ENCODE data around the gene GSG1L. TPM values are rescaled to one million over a fixed set of nuclear protein-coding genes. Genes with fewer than 3 reads are reported as not detected.

Gene GSG1L
- total and polyA plus RNA-seq, 2 of the 13 experiments (the other 11 are each of a cell fraction or from before 2014, with no cell fraction given): not detected

DNA sequence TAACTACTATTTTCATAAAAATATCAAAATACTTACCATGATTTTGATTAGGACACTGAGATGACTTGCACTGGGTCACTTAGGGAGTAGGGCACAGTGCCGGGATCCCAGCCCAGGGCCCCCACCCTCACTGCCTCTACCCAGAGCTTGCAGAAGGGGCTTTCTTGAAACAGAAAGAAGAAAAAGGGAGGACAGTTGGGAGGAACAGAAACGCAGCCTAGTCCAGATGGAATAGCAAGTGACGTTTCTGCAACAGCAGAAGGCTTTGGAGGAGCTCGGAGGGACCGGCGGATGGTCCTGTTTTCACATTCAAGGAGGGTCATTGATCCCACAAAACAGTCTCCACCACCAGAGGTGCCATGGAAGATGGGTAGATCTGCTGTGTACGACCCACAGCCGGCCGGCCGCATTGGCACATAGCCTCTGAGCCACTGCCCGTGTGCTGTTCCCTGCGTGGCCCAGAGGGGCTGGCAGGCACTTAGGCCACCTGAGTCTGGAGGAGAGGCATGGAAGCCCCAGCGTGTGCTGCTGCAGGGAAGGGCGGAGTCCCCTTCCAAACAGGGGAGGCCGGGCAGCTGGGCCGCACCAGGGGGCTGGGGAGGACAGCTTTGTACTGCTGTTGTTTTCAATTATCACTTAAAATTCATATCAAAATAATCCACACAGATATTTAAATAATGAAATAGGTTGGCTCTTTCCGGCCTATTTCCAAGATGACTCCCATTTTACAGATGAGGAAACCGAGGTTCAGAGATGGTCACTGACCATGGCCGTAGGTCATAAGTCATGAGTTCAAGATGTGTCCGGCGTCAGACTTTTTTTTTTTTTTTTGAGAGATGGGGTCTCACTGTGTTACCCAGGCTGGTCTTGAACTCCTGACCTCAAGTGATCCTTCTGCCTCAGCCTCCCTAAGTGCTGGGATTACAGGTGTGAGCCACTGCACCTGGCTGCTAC lies 22.9 kb upstream of the GSG1L start:
- Histone ChIP-seq H2AFZ (ENCODE audit: low read length) (no peak overlapping the region), H3K27me3 (ENCODE audit: control insufficient read depth in 1 of 2, insufficient read depth in 2 of 2, low read length in 2 of 2) (0 out of 5 replicates have a peak, but pooled peaks cover 0 to 4% of the 10 kb centered on the region in 2 experiments), H3K27ac (ENCODE audit: extremely low read length, insufficient read depth, low read length) (no peak overlapping the region), H3K36me3 (replicated peaks in 1 of 2; ENCODE audit: control insufficient read depth in 1 of 2, insufficient read depth in 2 of 2, low read length in 2 of 2) (no peaks in the 10 kb centered on the region), H3K4me2 (ENCODE audit: low read depth, low read length) (no peak overlapping the region), H3K79me2 (ENCODE audit: insufficient read depth, low read length) (no peaks in the 10 kb centered on the region), H3K4me1 (ENCODE audit: insufficient read depth, low read length) (peaks cover 16% of the 10 kb centered on the region), H4K20me1 (ENCODE audit: insufficient read depth, low read length) (no peaks in the 10 kb centered on the region), H3K9me3 (ENCODE audit: low read length) (no peaks in the 10 kb centered on the region), H3K4me3 (replicated peaks in 1 of 3; ENCODE audit: insufficient read depth in 1 of 3, low read depth in 2 of 3, low read length in 3 of 3) (no peak overlapping the region), H3K9ac (ENCODE audit: insufficient read depth, low read depth, low read length) (no peak overlapping the region)
- ChIA-PET POLR2A (no interaction called here), CTCF (ENCODE audit: low intra/inter-chr PET ratio, low total read pairs) (no interaction called here)
- FAIRE-seq (no peak), ATAC-seq (no peak), DNase-seq (ENCODE audit: low spot score) (no peak)
- BruUV-seq (replicated peaks): no TSS peak
- WGBS (ENCODE audit: low lambda C conversion rate): 72% methylated on average over 21 of the region's 21 CpGs
- intact Hi-C loops (cut with micrococcal nuclease; ENCODE audit: unreplicated experiment): no loop called here
- in situ Hi-C loops (cut with HindIII; ENCODE audit: extremely low pct_ligation_motif_present, low pct_unique_long_range_greater_than_20kb): no loop called here
- TF ChIP-seq ZNF629 (CRISPR knock-in tag; conservative IDR thresholded peaks at IDR 0.05) (peak; percentile 63), KLF6 (CRISPR knock-in tag; IDR thresholded peaks at IDR 0.05) (no peak)

DNA sequence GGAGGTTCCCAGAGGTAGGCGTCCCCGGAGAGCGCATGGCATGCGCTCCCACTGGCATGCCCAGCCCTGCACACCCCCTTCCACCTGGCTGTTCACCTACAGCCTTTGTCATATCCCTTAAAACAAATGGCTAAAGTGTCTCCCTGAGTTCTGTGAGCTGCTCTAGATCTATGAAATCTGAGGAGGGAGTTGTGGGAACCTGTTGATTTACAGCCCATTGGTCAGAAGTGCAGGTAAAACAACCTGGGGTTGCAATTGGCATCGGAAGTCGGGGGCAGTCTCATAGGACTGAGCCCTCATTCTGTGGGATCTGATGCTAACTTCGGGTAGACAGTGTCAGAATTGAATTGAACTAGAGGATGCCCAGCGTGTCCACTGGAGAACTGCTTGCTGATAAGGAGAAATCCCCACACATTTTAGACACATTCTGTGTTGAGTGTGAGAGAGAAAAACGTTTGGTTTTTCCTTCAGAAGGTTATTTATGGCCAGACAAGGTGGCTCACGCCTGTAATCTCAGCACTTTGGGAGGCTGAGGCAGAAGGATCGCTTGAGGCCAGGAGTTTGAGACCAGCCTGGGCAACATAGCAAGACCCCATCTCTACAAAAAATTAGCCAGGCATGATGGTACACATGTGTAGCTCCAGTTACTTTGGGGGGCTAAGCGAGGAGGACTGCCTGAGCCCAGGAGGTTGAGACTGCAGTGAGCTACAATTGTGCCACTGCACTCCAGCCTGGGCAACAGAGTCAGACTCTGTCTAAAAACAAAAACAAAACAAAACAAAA lies 22.1 kb upstream of the GSG1L start:
- no peak overlapping the region for H3K27ac ChIP-seq (ENCODE audit: extremely low read length, insufficient read depth, low read length)
- intact Hi-C loops (cut with micrococcal nuclease; ENCODE audit: unreplicated experiment) (no loop called here), in situ Hi-C loops (cut with HindIII; ENCODE audit: extremely low pct_ligation_motif_present, low pct_unique_long_range_greater_than_20kb) (no loop called here)
- H3K4me3 ChIP-seq (replicated peaks in 1 of 3; ENCODE audit: insufficient read depth in 1 of 3, low read depth in 2 of 3, low read length in 3 of 3): no peak overlapping the region
- H3K4me1 ChIP-seq (ENCODE audit: insufficient read depth, low read length): peaks cover 16% of the 10 kb centered on the region
- DNase-seq (ENCODE audit: low spot score) (no peak), ATAC-seq (no peak), FAIRE-seq (no peak)
- H3K9me3 ChIP-seq (ENCODE audit: low read length): no peaks in the 10 kb centered on the region
- no peaks in the 10 kb centered on the region for H4K20me1 ChIP-seq (ENCODE audit: insufficient read depth, low read length)
- H3K4me2 ChIP-seq (ENCODE audit: low read depth, low read length): no peak overlapping the region
- no TSS peak for BruUV-seq (replicated peaks)
- H3K27me3 ChIP-seq (ENCODE audit: control insufficient read depth in 1 of 2, insufficient read depth in 2 of 2, low read length in 2 of 2): 0 out of 5 replicates have a peak, but pooled peaks cover 0 to 4% of the 10 kb centered on the region in 2 experiments
- WGBS (ENCODE audit: low lambda C conversion rate): 40% methylated on average over 12 of the region's 12 CpGs
- H3K9ac ChIP-seq (ENCODE audit: insufficient read depth, low read depth, low read length): no peak overlapping the region
- H3K79me2 ChIP-seq (ENCODE audit: insufficient read depth, low read length): no peaks in the 10 kb centered on the region
- no peaks in the 10 kb centered on the region for H3K36me3 ChIP-seq (replicated peaks in 1 of 2; ENCODE audit: control insufficient read depth in 1 of 2, insufficient read depth in 2 of 2, low read length in 2 of 2)
- H2AFZ ChIP-seq (ENCODE audit: low read length): no peak overlapping the region
- no peak for TF ChIP-seq ZFP37 (CRISPR knock-in tag; IDR thresholded peaks at IDR 0.05; ENCODE audit: borderline replicate concordance)
- TF ChIP-seq ZNF121 (CRISPR knock-in tag; IDR thresholded peaks at IDR 0.05): peak; percentile 70
- POLR2A ChIA-PET: no interaction called here
- CTCF ChIA-PET (ENCODE audit: low intra/inter-chr PET ratio, low total read pairs): no interaction called here

All from HepG2 (cell line).